Prostate gland (tissue), 2 donors: ENCODE measurements around the gene SLC13A2. TPM values are rescaled to one million over a fixed set of nuclear protein-coding genes. Genes with fewer than 3 reads are reported as not detected.
A peak's percentile ranks its signal among the peaks of the same experiment; 100 is the strongest.

Experiments used
- DNase-seq: peaks from one replicate; pipeline ENCODE4 v3.0.0-alpha.2; 2019; ENCODE audit warnings: low spot score
- H3K27ac ChIP-seq, 2 donors: fragments of 200-600 bp; sonication (generic); 2 replicates each; pipeline ENCODE4 v1.5.1; 2017 to 2019
- H3K27me3 ChIP-seq: fragments of 200-600 bp; sonication (generic); replicated peaks from 2 replicates; pipeline ENCODE4 v1.5.1; 2019; ENCODE audit not compliant: insufficient read depth
- H3K36me3 ChIP-seq, 2 donors: fragments of 200-600 bp; sonication (generic); 1 replicate in 1 of 2; 2 replicates in 1 of 2; pipeline versions ENCODE4 v1.5.1 to v1.8.1; 2017 to 2019
- H3K4me1 ChIP-seq: fragments of 200-600 bp; sonication (generic); replicated peaks from 2 replicates; pipeline ENCODE4 v1.5.1; 2019
- H3K4me3 ChIP-seq, 2 donors: fragments of 200-600 bp; sonication (generic); 2 replicates each; pipeline ENCODE4 v1.5.1; 2017 to 2019
- H3K9me3 ChIP-seq: fragments of 200-600 bp; sonication (generic); 2 replicates; pipeline ENCODE4 v1.5.1; 2017
- CTCF ChIP-seq, 4 experiments: fragments of 200-600 bp in 2 of 4; fragments of 450-650 bp in 2 of 4; sonication (generic) in 2 of 4; IDR thresholded peaks; 1 replicate in 3 of 4; 2 replicates in 1 of 4; pipeline ENCODE4 v1.5.1; 2016 to 2019; ENCODE audit warnings: antibody characterized with exemption in 4 of 4, mild to moderate bottlenecking in 2 of 4, moderate library complexity in 2 of 4
- POLR2A ChIP-seq: fragments of 450-650 bp; IDR thresholded peaks from one replicate; pipeline ENCODE4 v1.6.1; 2016; ENCODE audit warnings: antibody characterized with exemption, mild to moderate bottlenecking
- POLR2AphosphoS5 ChIP-seq: sonication (generic); formaldehyde crosslinking; IDR thresholded peaks from one replicate; pipeline ENCODE4 v1.6.1; 2017; ENCODE audit warnings: antibody characterized with exemption
- WGBS: methylation state at CpG from one replicate; pipeline ENCODE4 v1.1.5; 2018; 5-methylcytosine and 5-hydroxymethylcytosine counted together
- intact Hi-C: fragments of 100-400 bp; cut with DNase I; formaldehyde crosslinking; loops from one replicate; pipeline ENCODE4 v1.14.2; 2022
- total RNA-seq, 2 donors: library from RNA; depleted of rRNA; stranded (reverse); fragments of >200 nt; gene quantifications; one replicate each; pipeline ENCODE4 v1.1.0, GENCODE V29; 2016

SLC13A2 gene
- total RNA-seq, 2 donors from 2014 or later = 0.09 to 0.68 TPM

GRCh38 chr17:28505986-28506665 lies 32.7 kb downstream of the SLC13A2 start, which contains the start of gene FOXN1:
Gene FOXN1, plus strand, starts transcription at chr17:28506348. Its CDS starts 17,622 bp downstream, at chr17:28523970.
- H3K4me1 ChIP-seq = no peaks in the 10 kb centered on the region
- no peaks in the 10 kb centered on the region for H3K36me3 ChIP-seq
- TF ChIP-seq CTCF (IDR thresholded peaks at IDR 0.05) (no peak), POLR2AphosphoS5 (no peak), POLR2A (no peak)
- H3K9me3 ChIP-seq = no peaks in the 10 kb centered on the region
- intact Hi-C loops = no loop called here
- DNase-seq = no peak
- 43% methylated on average over 28 of the region's 28 CpGs for WGBS
- H3K27me3 ChIP-seq = no peaks in the 10 kb centered on the region
- no peak within 1 kb of the TSS for H3K27ac ChIP-seq
- no peak within 1 kb of the TSS for H3K4me3 ChIP-seq

- no peak overlapping the region for H3K27ac ChIP-seq
- no peaks in the 10 kb centered on the region for H3K36me3 ChIP-seq
- no peaks in the 10 kb centered on the region for H3K4me1 ChIP-seq
- H3K27me3 ChIP-seq = no peaks in the 10 kb centered on the region
- intact Hi-C loops = no loop called here
- no peak overlapping the region for H3K4me3 ChIP-seq
- 79% methylated on average over 14 of the region's 14 CpGs for WGBS
- no peak for DNase-seq
- TF ChIP-seq POLR2AphosphoS5 (no peak), CTCF (IDR thresholded peaks at IDR 0.05) (no peak), POLR2A (no peak)
- H3K9me3 ChIP-seq = no peaks in the 10 kb centered on the region
Measured at GRCh38 chr17:28506763-28507487, 33.5 kb downstream of the SLC13A2 start.

- Histone ChIP-seq H3K27me3 (no peaks in the 10 kb centered on the region), H3K4me3 (no peak overlapping the region), H3K4me1 (no peaks in the 10 kb centered on the region), H3K27ac (peak overlapping the region; percentile 19 to 39), H3K36me3 (no peaks in the 10 kb centered on the region), H3K9me3 (no peaks in the 10 kb centered on the region)
- intact Hi-C loops = no loop called here
- DNase-seq = peak; percentile 74
- WGBS = 17% methylated on average over 18 of the region's 24 CpGs
- TF ChIP-seq POLR2A (peak; percentile 17), CTCF (IDR thresholded peaks at IDR 0.05) (no peak)
Measured at GRCh38 chr17:28507567-28508203, 34.2 kb downstream of the SLC13A2 start.

GRCh38 chr17:28508211-28508724 lies 34.8 kb downstream of the SLC13A2 start:
- TF ChIP-seq CTCF (IDR thresholded peaks at IDR 0.05) (no peak), POLR2A (no peak), POLR2AphosphoS5 (no peak)
- H3K4me3 ChIP-seq = no peak overlapping the region
- intact Hi-C loops = no loop called here
- no peaks in the 10 kb centered on the region for H3K27me3 ChIP-seq
- DNase-seq = no peak
- H3K36me3 ChIP-seq = no peaks in the 10 kb centered on the region
- no peaks in the 10 kb centered on the region for H3K4me1 ChIP-seq
- peak overlapping the region; percentile 19 to 34 for H3K27ac ChIP-seq
- 52% methylated on average over 11 of the region's 11 CpGs for WGBS
- no peaks in the 10 kb centered on the region for H3K9me3 ChIP-seq
